Measurements from ENCODE around the gene ENKUR. TPM values are rescaled to one million over a fixed set of nuclear protein-coding genes. Genes with fewer than 3 reads are reported as not detected.

The ENKUR gene
- total RNA-seq, 1 experiment from 2014 or later = 0.32 TPM

GRCh38 chr10:25017661-25018060 lies 1.7 kb upstream of the ENKUR start:
- H3K4me3 ChIP-seq (replicated peaks in 1 of 2; ENCODE audit: low read depth in 1 of 2, low read length in 2 of 2) = peak overlapping the region; percentile 55 to 61
- no peaks in the 10 kb centered on the region for H4K20me1 ChIP-seq (ENCODE audit: insufficient read depth)
- ChIA-PET POLR2A (no interaction called here), RAD21 (ENCODE audit: low non-redundant PET in 1 of 2, low total read pairs in 2 of 2, uncharacterized antibody in 2 of 2, unreplicated experiment in 2 of 2) (no interaction called here), CTCF (no interaction called here)
- H2AFZ ChIP-seq (ENCODE audit: low read depth, low read length, poor library complexity, severe bottlenecking) = no peak overlapping the region
- no peaks in the 10 kb centered on the region for H3K9me3 ChIP-seq (ENCODE audit: control insufficient read depth in 1 of 2, insufficient read depth in 1 of 2, low read depth in 1 of 2, low read length in 2 of 2)
- no peaks in the 10 kb centered on the region for H3K79me2 ChIP-seq (ENCODE audit: insufficient read depth, low read length)
- DNase-seq (ENCODE audit: low read depth, low spot score) = no peak
- TF ChIP-seq EGR1 (IDR thresholded peaks at IDR 0.05; ENCODE audit: low read depth) = no peak
- no peak for ATAC-seq
- no peaks in the 10 kb centered on the region for H3K9me2 ChIP-seq (ENCODE audit: insufficient read depth)
- peak overlapping the region; percentile 66 for H3K9ac ChIP-seq (ENCODE audit: low read length)
- peak overlapping the region; percentile 71 for H3K4me2 ChIP-seq (ENCODE audit: low read length)
- no peaks in the 10 kb centered on the region for H3K36me3 ChIP-seq (ENCODE audit: control insufficient read depth in 1 of 2, insufficient read depth in 2 of 2, low read length in 2 of 2)
- H3K4me1 ChIP-seq (ENCODE audit: control insufficient read depth in 1 of 2, insufficient read depth in 2 of 2, low read length in 2 of 2) = peaks cover 10 to 29% of the 10 kb centered on the region in 2 experiments; a peak in 3 of 4 replicates
- H3K27ac ChIP-seq (ENCODE audit: low read depth, low read length) = peak overlapping the region; percentile 92; the same call in 1 of the 2 replicates
- intact Hi-C loops (cut with micrococcal nuclease) = loop anchor here (2.0 kb wide), 2 partner anchors 45 to 293 kb away; no protein-coding TSS in a partner anchor
- H3K27me3 ChIP-seq (ENCODE audit: insufficient read depth, low read length) = no peaks in the 10 kb centered on the region
- BruUV-seq (replicated peaks) = no TSS peak

GRCh38 chr10:25017154-25017590 lies 1.2 kb upstream of the ENKUR start:
- no peaks in the 10 kb centered on the region for H3K9me2 ChIP-seq (ENCODE audit: insufficient read depth)
- ChIA-PET POLR2A (interaction anchor here (1.3 kb wide), 1 partner anchor 14 kb away, joined by 3 read pairs; no protein-coding TSS in a partner anchor), RAD21 (ENCODE audit: low non-redundant PET in 1 of 2, low total read pairs in 2 of 2, uncharacterized antibody in 2 of 2, unreplicated experiment in 2 of 2) (interaction anchor here in 1 of 2 experiments (0.5 kb wide), 1 partner anchor 36 kb away, joined by 3 read pairs; no protein-coding TSS in a partner anchor), CTCF (no interaction called here)
- no peaks in the 10 kb centered on the region for H3K79me2 ChIP-seq (ENCODE audit: insufficient read depth, low read length)
- no peaks in the 10 kb centered on the region for H3K9me3 ChIP-seq (ENCODE audit: control insufficient read depth in 1 of 2, insufficient read depth in 1 of 2, low read depth in 1 of 2, low read length in 2 of 2)
- TF ChIP-seq POLR2AphosphoS5 (IDR thresholded peaks at IDR 0.05; ENCODE audit: low read depth, low read length) (0 out of 2 replicates have a peak, but pooled peaks have one; percentile 19), FOSL1 (IDR thresholded peaks at IDR 0.05; ENCODE audit: low read depth) (no peak), RAD21 (IDR thresholded peaks at IDR 0.05; ENCODE audit: low read depth) (0 out of 2 replicates have a peak, but pooled peaks have one; percentile 8), ZFX (IDR thresholded peaks at IDR 0.05) (peak; percentile 43)
- intact Hi-C loops (cut with micrococcal nuclease) = loop anchor here (2.0 kb wide), 2 partner anchors 46 to 292 kb away; no protein-coding TSS in a partner anchor
- peak overlapping the region; percentile 55 to 61 for H3K4me3 ChIP-seq (replicated peaks in 1 of 2; ENCODE audit: low read depth in 1 of 2, low read length in 2 of 2)
- no peak for DNase-seq (ENCODE audit: low read depth, low spot score)
- H3K9ac ChIP-seq (ENCODE audit: low read length) = peak overlapping the region; percentile 66
- H3K4me2 ChIP-seq (ENCODE audit: low read length) = peak overlapping the region; percentile 71
- H3K27ac ChIP-seq (ENCODE audit: low read depth, low read length) = peak overlapping the region; percentile 92
- H4K20me1 ChIP-seq (ENCODE audit: insufficient read depth) = no peaks in the 10 kb centered on the region
- H3K4me1 ChIP-seq (ENCODE audit: control insufficient read depth in 1 of 2, insufficient read depth in 2 of 2, low read length in 2 of 2) = peaks cover 10 to 29% of the 10 kb centered on the region in 2 experiments; a peak in 3 of 4 replicates
- no peaks in the 10 kb centered on the region for H3K36me3 ChIP-seq (ENCODE audit: control insufficient read depth in 1 of 2, insufficient read depth in 2 of 2, low read length in 2 of 2)
- no peak overlapping the region for H2AFZ ChIP-seq (ENCODE audit: low read depth, low read length, poor library complexity, severe bottlenecking)
- TSS peak; percentile 87 for BruUV-seq (replicated peaks)
- H3K27me3 ChIP-seq (ENCODE audit: insufficient read depth, low read length) = no peaks in the 10 kb centered on the region
- ATAC-seq = no peak

All from HCT116 (cell line).